ENCODE data around the gene COL8A2.

COL8A2 gene

GRCh38 chr1:36068866-36069265, 56.2 kb downstream of the COL8A2 start:
- Histone ChIP-seq H3K27ac (no peak overlapping the region), H3K4me3 (IDR thresholded peaks at IDR 0.05; ENCODE audit: insufficient read depth, low read depth, low read length) (no peak overlapping the region), H3K4me1 (ENCODE audit: low read depth, poor library complexity, severe bottlenecking) (no peaks in the 10 kb centered on the region), H4K20me1 (ENCODE audit: insufficient read depth) (no peaks in the 10 kb centered on the region), H3K79me2 (ENCODE audit: insufficient read depth, low read depth) (no peaks in the 10 kb centered on the region), H3K27me3 (ENCODE audit: insufficient read depth, low read depth) (no peaks in the 10 kb centered on the region), H3K36me3 (ENCODE audit: insufficient read depth) (no peaks in the 10 kb centered on the region), H2AFZ (ENCODE audit: low read depth) (no peak overlapping the region), H3K4me2 (no peak overlapping the region), H3K9ac (no peak overlapping the region)
- TF ChIP-seq, protein P1, sequence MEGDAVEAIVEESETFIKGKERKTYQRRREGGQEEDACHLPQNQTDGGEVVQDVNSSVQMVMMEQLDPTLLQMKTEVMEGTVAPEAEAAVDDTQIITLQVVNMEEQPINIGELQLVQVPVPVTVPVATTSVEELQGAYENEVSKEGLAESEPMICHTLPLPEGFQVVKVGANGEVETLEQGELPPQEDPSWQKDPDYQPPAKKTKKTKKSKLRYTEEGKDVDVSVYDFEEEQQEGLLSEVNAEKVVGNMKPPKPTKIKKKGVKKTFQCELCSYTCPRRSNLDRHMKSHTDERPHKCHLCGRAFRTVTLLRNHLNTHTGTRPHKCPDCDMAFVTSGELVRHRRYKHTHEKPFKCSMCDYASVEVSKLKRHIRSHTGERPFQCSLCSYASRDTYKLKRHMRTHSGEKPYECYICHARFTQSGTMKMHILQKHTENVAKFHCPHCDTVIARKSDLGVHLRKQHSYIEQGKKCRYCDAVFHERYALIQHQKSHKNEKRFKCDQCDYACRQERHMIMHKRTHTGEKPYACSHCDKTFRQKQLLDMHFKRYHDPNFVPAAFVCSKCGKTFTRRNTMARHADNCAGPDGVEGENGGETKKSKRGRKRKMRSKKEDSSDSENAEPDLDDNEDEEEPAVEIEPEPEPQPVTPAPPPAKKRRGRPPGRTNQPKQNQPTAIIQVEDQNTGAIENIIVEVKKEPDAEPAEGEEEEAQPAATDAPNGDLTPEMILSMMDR (conservative IDR thresholded peaks at IDR 0.05; ENCODE audit: low read depth, low read length) = no peak

GRCh38 chr1:36067871-36068270, 57.2 kb downstream of the COL8A2 start:
- H2AFZ ChIP-seq (ENCODE audit: low read depth) = no peak overlapping the region
- no peaks in the 10 kb centered on the region for H3K4me1 ChIP-seq (ENCODE audit: low read depth, poor library complexity, severe bottlenecking)
- H3K9ac ChIP-seq = no peak overlapping the region
- no peaks in the 10 kb centered on the region for H3K27me3 ChIP-seq (ENCODE audit: insufficient read depth, low read depth)
- no peaks in the 10 kb centered on the region for H3K79me2 ChIP-seq (ENCODE audit: insufficient read depth, low read depth)
- no peak overlapping the region for H3K27ac ChIP-seq
- TF ChIP-seq, protein P1 (conservative IDR thresholded peaks at IDR 0.05; ENCODE audit: low read depth, low read length) = no peak
- no peaks in the 10 kb centered on the region for H4K20me1 ChIP-seq (ENCODE audit: insufficient read depth)
- no peaks in the 10 kb centered on the region for H3K36me3 ChIP-seq (ENCODE audit: insufficient read depth)
- no peak overlapping the region for H3K4me3 ChIP-seq (IDR thresholded peaks at IDR 0.05; ENCODE audit: insufficient read depth, low read depth, low read length)
- H3K4me2 ChIP-seq = no peak overlapping the region

- no peaks in the 10 kb centered on the region for H4K20me1 ChIP-seq (ENCODE audit: insufficient read depth)
- H3K27ac ChIP-seq = no peak overlapping the region
- no peak overlapping the region for H2AFZ ChIP-seq (ENCODE audit: low read depth)
- no peaks in the 10 kb centered on the region for H3K4me1 ChIP-seq (ENCODE audit: low read depth, poor library complexity, severe bottlenecking)
- no peak overlapping the region for H3K4me2 ChIP-seq
- H3K27me3 ChIP-seq (ENCODE audit: insufficient read depth, low read depth) = no peaks in the 10 kb centered on the region
- H3K79me2 ChIP-seq (ENCODE audit: insufficient read depth, low read depth) = no peaks in the 10 kb centered on the region
- H3K9ac ChIP-seq = no peak overlapping the region
- no peak overlapping the region for H3K4me3 ChIP-seq (IDR thresholded peaks at IDR 0.05; ENCODE audit: insufficient read depth, low read depth, low read length)
- TF ChIP-seq, protein P1 (conservative IDR thresholded peaks at IDR 0.05; ENCODE audit: low read depth, low read length) = no peak
- H3K36me3 ChIP-seq (ENCODE audit: insufficient read depth) = no peaks in the 10 kb centered on the region
Observed at GRCh38 chr1:36062315-36062714, 62.7 kb downstream of the COL8A2 start.

DNA sequence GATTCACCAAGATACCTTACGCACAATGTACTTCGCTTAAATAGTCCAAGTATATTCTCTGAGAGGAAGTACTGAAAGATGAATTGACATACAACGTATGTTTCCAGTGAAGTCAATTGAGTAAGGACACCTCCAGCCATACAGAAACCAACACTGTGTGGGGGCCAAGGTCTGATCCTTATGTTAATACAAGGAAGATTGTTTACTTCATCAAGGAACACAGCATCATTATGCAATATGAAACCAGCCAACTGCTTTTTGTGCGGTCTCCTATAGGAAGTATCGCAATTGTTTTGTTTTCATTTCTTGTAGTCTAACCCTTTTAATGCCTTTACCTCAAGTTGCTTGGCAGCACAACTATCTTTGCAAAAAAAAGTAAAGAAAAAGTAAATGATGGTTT, 69.3 kb downstream of the COL8A2 start:
- no peaks in the 10 kb centered on the region for H3K27me3 ChIP-seq (ENCODE audit: insufficient read depth, low read depth)
- no peak overlapping the region for H3K4me2 ChIP-seq
- no peak overlapping the region for H3K9ac ChIP-seq
- H3K27ac ChIP-seq = no peak overlapping the region
- no peaks in the 10 kb centered on the region for H4K20me1 ChIP-seq (ENCODE audit: insufficient read depth)
- no peaks in the 10 kb centered on the region for H3K36me3 ChIP-seq (ENCODE audit: insufficient read depth)
- no peaks in the 10 kb centered on the region for H3K79me2 ChIP-seq (ENCODE audit: insufficient read depth, low read depth)
- TF ChIP-seq, protein P1 (conservative IDR thresholded peaks at IDR 0.05; ENCODE audit: low read depth, low read length) = no peak
- no peaks in the 10 kb centered on the region for H3K4me1 ChIP-seq (ENCODE audit: low read depth, poor library complexity, severe bottlenecking)
- H3K4me3 ChIP-seq (IDR thresholded peaks at IDR 0.05; ENCODE audit: insufficient read depth, low read depth, low read length) = no peak overlapping the region
- no peak overlapping the region for H2AFZ ChIP-seq (ENCODE audit: low read depth)
